Measurements from ENCODE around the gene ICOS.
A peak's percentile ranks its signal among the peaks of the same experiment; 100 is the strongest.

The ICOS gene

DNA sequence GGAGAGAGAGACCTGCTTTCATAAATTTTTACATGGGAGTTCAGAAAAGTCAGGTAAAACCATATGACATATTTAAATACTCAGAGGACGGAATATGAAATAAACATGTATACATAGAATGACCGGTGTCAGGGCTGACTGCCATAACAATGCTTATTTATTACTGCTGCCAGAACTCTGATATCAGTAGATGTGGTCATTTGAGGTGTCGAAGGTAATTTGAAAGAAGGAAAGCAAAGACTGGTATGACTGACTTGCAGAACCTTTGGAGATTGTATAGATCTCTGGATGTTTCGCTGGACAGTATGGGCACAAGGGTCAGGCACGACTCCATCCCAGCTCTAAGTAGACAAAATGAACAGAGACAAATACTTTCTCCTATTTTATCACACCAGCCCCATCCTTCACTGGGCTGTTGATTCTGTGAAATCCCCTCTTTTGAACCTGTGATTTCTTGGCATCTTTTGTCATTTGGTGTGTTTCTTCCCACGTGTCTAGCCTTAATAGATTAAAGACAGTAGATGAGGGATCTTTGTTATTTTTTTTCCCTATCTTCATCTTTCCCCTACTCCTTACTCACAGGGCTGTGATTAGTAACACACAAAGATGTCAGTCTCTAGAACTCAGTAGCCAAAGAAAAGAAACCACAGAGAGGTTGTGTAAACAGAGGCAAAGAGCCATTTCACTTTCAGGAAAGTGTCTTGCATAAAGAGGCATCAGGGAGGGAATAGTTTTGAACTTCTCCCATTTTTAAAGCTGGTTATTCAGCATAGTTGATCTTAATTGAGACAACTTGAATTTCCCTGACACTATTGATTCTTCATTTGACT lies 61.6 kb downstream of the ICOS start:
- H3K27ac Mint-ChIP-seq, result peak overlapping the region; percentile 77
- peaks cover 64% of the 10 kb centered on the region for H3K4me1 Mint-ChIP-seq (ENCODE audit: low read depth)
- H3K4me3 Mint-ChIP-seq, result peak overlapping the region; percentile 40
- peaks cover under 1% of the 10 kb centered on the region for H3K9me3 Mint-ChIP-seq
- peaks cover 4% of the 10 kb centered on the region for H3K36me3 Mint-ChIP-seq (ENCODE audit: low read depth)
- no peaks in the 10 kb centered on the region for H3K27me3 Mint-ChIP-seq

DNA sequence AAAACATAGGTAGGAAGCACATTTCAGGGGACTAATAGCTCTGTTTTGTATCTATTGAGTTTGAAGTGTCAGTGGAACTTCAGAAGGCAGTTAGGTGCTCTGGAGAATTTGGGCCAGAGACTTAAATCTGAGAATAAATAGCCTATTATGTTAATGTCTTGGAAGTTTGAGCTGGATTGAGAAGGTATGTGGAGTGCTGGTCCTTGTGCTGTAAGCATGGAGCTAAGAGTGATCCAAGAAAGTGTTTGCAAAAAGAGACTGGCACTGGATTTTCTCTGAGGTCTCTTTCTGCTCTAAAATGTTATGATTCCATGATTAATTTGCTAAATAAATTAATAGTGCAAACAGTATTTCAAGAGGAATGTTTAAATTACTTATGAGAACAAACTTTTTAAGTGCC lies 63.3 kb downstream of the ICOS start:
- no peak overlapping the region for H3K27ac Mint-ChIP-seq

DNA sequence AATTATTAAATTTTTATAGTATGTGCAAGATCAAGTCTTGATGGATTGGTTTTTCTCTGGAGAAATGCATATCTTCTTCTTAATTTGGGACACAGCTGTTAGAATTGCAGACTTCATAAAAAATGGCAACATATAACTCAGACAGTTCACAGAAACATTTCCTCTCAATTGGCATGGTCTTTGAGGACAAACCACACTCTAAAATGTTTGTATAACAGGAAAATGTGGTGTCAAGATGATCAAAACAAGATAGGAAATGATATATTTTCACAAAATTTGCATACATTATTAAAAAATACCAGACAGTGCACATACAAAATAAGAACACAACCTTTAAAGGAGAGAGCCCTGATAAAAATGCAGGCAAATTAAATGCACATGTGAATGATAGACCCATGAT lies 63.9 kb downstream of the ICOS start:
- no peak overlapping the region for H3K27ac Mint-ChIP-seq
- peaks cover 11% of the 10 kb centered on the region for H3K9me3 Mint-ChIP-seq
- no peaks in the 10 kb centered on the region for H3K27me3 Mint-ChIP-seq
- no peak overlapping the region for H3K4me3 Mint-ChIP-seq
- H3K4me1 Mint-ChIP-seq (ENCODE audit: low read depth), result peaks cover 86% of the 10 kb centered on the region
- peaks cover 4% of the 10 kb centered on the region for H3K36me3 Mint-ChIP-seq (ENCODE audit: low read depth)

More for the DNA sequence above, 63.3 kb downstream of the ICOS start:
- no peak overlapping the region for H3K4me3 Mint-ChIP-seq
- no peaks in the 10 kb centered on the region for H3K27me3 Mint-ChIP-seq
- peaks cover 80% of the 10 kb centered on the region for H3K4me1 Mint-ChIP-seq (ENCODE audit: low read depth)
- H3K36me3 Mint-ChIP-seq (ENCODE audit: low read depth), result peaks cover 4% of the 10 kb centered on the region
- peaks cover 11% of the 10 kb centered on the region for H3K9me3 Mint-ChIP-seq

DNA sequence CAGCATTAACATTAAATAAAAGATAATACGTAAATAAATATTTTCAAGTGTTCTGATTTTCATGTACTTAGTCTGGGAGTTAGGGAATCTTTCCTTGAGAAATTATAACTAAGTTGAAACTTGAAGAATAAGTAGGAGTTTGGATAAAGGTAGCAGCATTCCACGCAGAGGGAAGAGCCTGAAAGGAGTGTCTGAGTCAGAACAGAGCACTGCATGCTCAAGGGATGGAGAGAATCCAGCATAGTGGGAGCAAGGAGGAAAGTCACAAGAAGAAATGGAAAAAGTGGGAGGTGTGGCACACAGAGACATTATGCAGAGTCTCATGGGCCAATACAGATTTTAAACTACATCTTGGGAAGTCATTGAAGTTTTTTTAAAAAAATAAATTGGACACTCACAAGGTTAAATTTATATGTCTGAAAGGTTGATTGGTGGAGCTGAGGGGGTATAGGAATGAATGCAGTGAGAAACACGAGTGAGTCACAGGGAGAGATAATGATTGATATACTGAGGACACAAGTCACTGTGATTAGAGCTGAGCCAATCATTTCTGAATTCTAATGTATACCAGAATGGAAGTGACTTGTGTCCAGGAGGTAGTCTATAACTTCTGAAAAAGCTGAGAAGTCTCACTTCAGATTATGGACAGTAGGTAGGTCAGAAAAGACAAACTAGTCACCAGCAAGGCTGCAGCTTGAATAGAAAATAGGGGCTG lies 66.9 kb downstream of the ICOS start:
- Mint-ChIP-seq H3K4me1 (ENCODE audit: low read depth) (peaks cover 97% of the 10 kb centered on the region), H3K9me3 (peaks cover 27% of the 10 kb centered on the region), H3K36me3 (ENCODE audit: low read depth) (peaks cover 13% of the 10 kb centered on the region), H3K4me3 (no peak overlapping the region), H3K27ac (peak overlapping the region; percentile 78), H3K27me3 (no peaks in the 10 kb centered on the region)

DNA sequence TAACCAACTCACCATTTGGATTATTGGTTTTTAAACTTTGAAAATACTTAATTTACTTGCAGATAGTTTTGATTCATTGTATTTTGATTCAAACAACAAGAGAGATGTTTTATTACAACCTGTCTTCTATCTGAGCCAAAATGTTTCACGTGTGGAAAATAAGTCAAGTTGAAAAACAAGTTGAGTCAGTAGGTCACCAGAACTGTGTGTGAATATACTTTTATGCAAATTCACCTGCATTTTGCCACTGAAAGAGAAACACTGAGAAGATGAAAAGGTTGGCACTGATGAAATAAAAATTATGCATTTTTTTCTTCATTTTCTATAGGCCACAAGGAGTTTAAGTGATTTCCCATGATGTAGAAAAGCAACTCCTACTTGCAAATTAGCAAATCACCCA lies 68.3 kb downstream of the ICOS start:
- peak overlapping the region; percentile 89 for H3K27ac Mint-ChIP-seq
- peaks cover 13% of the 10 kb centered on the region for H3K36me3 Mint-ChIP-seq (ENCODE audit: low read depth)
- H3K4me3 Mint-ChIP-seq, result peak overlapping the region; percentile 12
- no peaks in the 10 kb centered on the region for H3K27me3 Mint-ChIP-seq
- peaks cover 27% of the 10 kb centered on the region for H3K9me3 Mint-ChIP-seq
- H3K4me1 Mint-ChIP-seq (ENCODE audit: low read depth), result peaks cover 92% of the 10 kb centered on the region

DNA sequence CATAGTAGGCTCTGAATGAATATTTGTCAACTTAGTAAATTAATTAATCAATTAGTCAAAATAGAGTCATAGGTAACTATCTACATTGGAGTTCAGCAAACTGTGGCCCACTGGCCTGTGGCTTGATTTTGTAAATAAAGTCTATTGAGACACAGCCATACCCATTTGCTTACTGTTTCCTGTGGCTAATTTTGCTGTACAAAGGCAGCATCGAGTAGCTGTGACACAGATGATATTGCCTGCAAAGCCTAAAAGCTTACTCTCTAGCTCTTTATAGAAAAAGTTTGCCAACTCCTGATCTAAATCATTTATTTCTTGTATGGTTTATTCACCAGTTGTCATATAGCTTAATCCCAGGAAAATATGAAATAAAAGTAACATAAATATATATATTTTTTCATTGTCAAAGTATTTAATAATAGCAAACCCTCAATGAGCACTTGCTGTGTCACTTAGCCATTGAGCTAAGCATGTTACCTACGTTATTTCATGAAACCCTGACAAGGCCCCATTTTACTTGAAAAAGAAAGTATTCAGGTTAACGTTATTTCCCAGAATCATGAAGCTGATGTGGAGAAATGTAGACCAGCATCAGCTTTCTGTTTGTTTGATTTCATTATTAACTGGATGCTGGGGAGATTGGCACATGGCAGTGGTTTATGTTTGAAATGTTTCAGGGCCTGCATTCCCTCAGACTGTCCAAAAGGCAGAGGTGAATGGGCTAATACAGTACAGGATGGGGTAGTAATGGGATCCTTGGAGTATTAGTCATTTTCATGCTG lies 69.6 kb downstream of the ICOS start:
- Mint-ChIP-seq H3K27ac (peak overlapping the region; percentile 89), H3K4me1 (ENCODE audit: low read depth) (peaks cover 92% of the 10 kb centered on the region), H3K4me3 (peak overlapping the region; percentile 8)

DNA sequence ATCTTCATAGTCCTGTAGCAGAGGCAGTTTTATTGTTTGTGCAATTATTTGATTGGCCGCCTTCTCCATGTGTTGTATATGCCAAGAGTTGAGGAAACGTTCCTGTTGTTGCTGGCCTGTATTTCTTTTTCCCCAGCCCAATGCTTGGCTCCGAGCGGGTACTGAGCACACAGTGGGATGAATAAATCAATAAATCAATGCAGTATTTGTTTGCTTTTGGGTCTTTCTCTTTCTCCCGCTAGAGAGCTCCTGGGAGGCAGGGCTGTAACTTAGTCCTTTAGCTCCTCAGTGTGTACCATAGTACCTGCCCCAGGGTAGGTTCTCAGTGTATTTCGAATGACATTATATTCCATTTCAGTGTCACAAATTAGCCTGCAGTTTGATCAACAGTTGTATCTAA lies 71.8 kb downstream of the ICOS start:
- Mint-ChIP-seq H3K4me1 (ENCODE audit: low read depth) (peaks cover 81% of the 10 kb centered on the region), H3K36me3 (ENCODE audit: low read depth) (peaks cover 9% of the 10 kb centered on the region), H3K27ac (no peak overlapping the region), H3K27me3 (no peaks in the 10 kb centered on the region), H3K9me3 (peaks cover 25% of the 10 kb centered on the region), H3K4me3 (no peak overlapping the region)

More for the DNA sequence above, 69.6 kb downstream of the ICOS start:
- Mint-ChIP-seq H3K27me3 (no peaks in the 10 kb centered on the region), H3K9me3 (peaks cover 27% of the 10 kb centered on the region), H3K36me3 (ENCODE audit: low read depth) (peaks cover 13% of the 10 kb centered on the region)

DNA sequence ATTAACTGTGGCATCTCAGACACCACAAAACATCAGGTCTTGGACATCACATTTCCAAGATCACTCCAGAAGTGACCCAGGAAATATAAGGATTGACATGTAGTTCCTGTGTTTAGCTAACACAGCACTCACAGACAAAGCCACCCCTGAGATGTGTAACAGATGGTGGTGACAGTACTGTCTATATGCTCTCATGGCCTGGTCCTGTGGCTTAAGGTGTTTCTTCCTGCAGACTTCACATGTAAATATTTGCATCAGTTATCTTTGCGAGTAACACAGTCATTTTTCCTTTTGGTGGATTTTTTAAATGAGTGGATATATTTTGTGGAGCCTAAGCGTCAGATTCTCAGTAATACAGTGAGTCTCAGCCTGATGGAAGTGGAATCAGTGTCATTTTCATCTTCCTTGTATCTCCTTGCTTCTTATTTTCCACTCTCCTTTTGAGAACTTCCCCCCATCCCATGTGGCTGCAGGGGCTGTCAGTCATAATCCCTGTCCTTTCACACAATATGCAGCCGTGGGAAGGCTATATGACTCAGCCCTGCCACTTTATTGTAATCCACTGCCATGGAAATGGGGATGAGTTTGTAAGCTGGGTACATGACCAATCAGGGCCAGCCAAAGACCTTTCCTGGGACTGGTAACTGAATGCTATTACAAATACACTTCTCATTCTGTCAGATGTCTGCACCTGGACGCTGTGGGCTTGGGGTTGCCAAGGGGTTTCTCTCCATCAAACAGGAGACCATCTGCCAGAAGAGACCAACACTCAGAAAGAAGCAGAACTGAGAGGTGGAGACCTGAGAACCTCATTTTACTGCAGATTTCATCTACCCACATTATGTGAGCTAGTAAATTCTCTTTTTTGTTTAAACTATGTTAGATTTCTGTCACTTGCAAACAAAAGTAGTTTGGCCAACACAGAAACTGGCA lies 74.3 kb downstream of the ICOS start:
- Mint-ChIP-seq H3K4me3 (no peak overlapping the region), H3K27me3 (no peaks in the 10 kb centered on the region), H3K36me3 (ENCODE audit: low read depth) (peaks cover 9% of the 10 kb centered on the region), H3K27ac (no peak overlapping the region), H3K4me1 (ENCODE audit: low read depth) (peaks cover 70% of the 10 kb centered on the region), H3K9me3 (peaks cover 21% of the 10 kb centered on the region)

All from stimulated activated naive CD8-positive, alpha-beta T cell treated with anti-CD3 and anti-CD28 coated beads, Interleukin-15, Interleukin-2, amounts not matched to agents 100 ng/mL and 50 ng/mL, for 24 hours (primary cell).